CD4-positive, alpha-beta T cell (primary cell): ENCODE data around the gene ECEL1. TPM values are rescaled to one million over a fixed set of nuclear protein-coding genes. Genes with fewer than 3 reads are reported as not detected.
A peak's percentile ranks its signal among the peaks of the same experiment; 100 is the strongest.

Experiments
- ATAC-seq: fragments of 200-7000 bp; cut with Tn5 transposase; one replicate; pipeline ENCODE4 v1.10.0; 2022; ENCODE audit warnings: mild to moderate bottlenecking; ENCODE audit not compliant: poor library complexity
- CTCF ChIA-PET: fragments of 350-600 bp; sonication (Branson Sonifier 250); formaldehyde crosslinking; loops from one replicate; lab custom pipeline; 2021; ENCODE audit warnings: antibody characterized with exemption, inconsistent platforms; lab: Charles Lee
- POLR2A ChIA-PET: fragments of 350-600 bp; sonication (Branson Sonifier 250); formaldehyde crosslinking; loops from one replicate; lab custom pipeline; 2021; ENCODE audit warnings: antibody characterized with exemption, inconsistent platforms; lab: Charles Lee
- DNase-seq, 14 experiments: peaks; one replicate each; pipeline ENCODE4 v3.0.0-alpha.2; 2013 to 2020; ENCODE audit warnings: mixed read lengths in 2 of 14
- H3K27ac ChIP-seq, 2 donors: one replicate each; pipeline versions ENCODE4 v1.5.1 to v1.7.0; 2013; ENCODE audit warnings: low read length in 2 of 2, low read depth in 1 of 2, mild to moderate bottlenecking in 1 of 2
- H3K27me3 ChIP-seq, 2 experiments: 1 replicate in 1 of 2; 2 replicates in 1 of 2; pipeline versions ENCODE4 v1.6.1 to v1.7.0; 2013; ENCODE audit warnings: low read length in 2 of 2, control low read depth in 1 of 2, mild to moderate bottlenecking in 1 of 2, moderate library complexity in 1 of 2; ENCODE audit not compliant: insufficient read depth in 2 of 2, control insufficient read depth in 1 of 2
- H3K36me3 ChIP-seq: one replicate; pipeline ENCODE4 v1.6.1; 2013; ENCODE audit warnings: low read length, control low read depth; ENCODE audit not compliant: insufficient read depth
- H3K4me1 ChIP-seq: one replicate; pipeline ENCODE4 v1.6.1; 2013; ENCODE audit warnings: low read length, control low read depth; ENCODE audit not compliant: insufficient read depth
- H3K4me3 ChIP-seq: one replicate; pipeline ENCODE4 v1.5.1; 2013; ENCODE audit warnings: mild to moderate bottlenecking, low read length, moderate library complexity
- H3K9me3 ChIP-seq, 2 experiments: 1 replicate in 1 of 2; 2 replicates in 1 of 2; pipeline versions ENCODE4 v1.6.1 to v1.7.0; 2013; ENCODE audit warnings: low read length in 2 of 2, mild to moderate bottlenecking in 2 of 2, control low read depth in 1 of 2, moderate library complexity in 1 of 2; ENCODE audit not compliant: control insufficient read depth in 1 of 2, insufficient read depth in 1 of 2
- H3K27ac Mint-ChIP-seq: one replicate; pipeline ENCODE4 v1.8.0; 2020; ENCODE audit warnings: mixed read lengths
- H3K27me3 Mint-ChIP-seq: one replicate; pipeline ENCODE4 v1.8.0; 2021; ENCODE audit warnings: mixed read lengths
- H3K36me3 Mint-ChIP-seq: one replicate; pipeline ENCODE4 v1.8.0; 2021; ENCODE audit warnings: low read depth, mixed read lengths
- H3K4me1 Mint-ChIP-seq: one replicate; pipeline ENCODE4 v1.8.0; 2021; ENCODE audit warnings: low read depth, mixed read lengths
- H3K4me3 Mint-ChIP-seq: one replicate; pipeline ENCODE4 v1.8.0; 2020; ENCODE audit warnings: mild to moderate bottlenecking, mixed read lengths
- H3K9me3 Mint-ChIP-seq: one replicate; pipeline ENCODE4 v1.8.0; 2020; ENCODE audit warnings: mixed read lengths
- intact Hi-C, 2 experiments: fragments of 100-400 bp; cut with DNase I in 1 of 2; cut with micrococcal nuclease in 1 of 2; formaldehyde crosslinking; loops; one replicate each; pipeline versions ENCODE4 v1.15.1 to v1.9.0; 2023 to 2025; cut with DNase I, micrococcal nuclease
- total RNA-seq, 174 experiments: library from RNA in 2 of 174; stranded (reverse) in 2 of 174; gene quantifications; one replicate each; pipeline ENCODE4 v1.2.3 and lab custom pipeline; 2021 to 2026
- TF ChIP-seq, protein P1 (sequence below): fragments of 200-600 bp; IDR thresholded peaks from one replicate; pipeline ENCODE4 v1.8.0; 2022; ENCODE audit warnings: antibody characterized with exemption, mild to moderate bottlenecking

Gene ECEL1
- total RNA-seq, 2 experiments from 2014 or later: not detected

DNA sequence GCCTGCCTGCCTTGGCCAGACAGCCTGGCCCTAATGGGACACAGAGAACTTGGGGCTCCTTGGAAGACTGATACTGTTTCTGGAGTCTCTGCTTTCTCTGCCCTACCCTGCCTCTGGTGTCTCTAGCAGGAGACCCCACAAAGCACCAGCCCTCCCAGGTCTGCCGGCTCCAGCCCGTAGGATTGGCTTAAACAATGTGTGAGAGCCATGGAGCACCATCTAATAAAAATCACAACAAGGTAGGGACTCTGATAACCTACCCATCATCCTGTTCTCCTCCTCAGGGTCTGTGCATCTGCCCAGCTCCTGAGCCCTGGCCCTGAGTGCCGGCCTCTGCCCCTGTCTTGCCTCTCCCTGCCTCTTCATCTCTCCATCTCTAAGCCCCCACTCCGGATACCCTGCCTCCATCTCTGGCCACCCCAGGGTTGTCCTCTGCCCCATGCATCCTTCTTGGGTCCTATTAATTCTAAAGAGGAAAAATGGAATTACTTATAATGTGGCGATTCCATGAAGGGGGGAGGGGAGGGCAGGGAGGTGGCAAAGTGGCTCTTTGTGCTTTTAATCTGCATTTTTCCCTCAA, 1.2 kb upstream of the ECEL1 start:
- H3K9me3 ChIP-seq: peaks cover 0 to 16% of the 10 kb centered on the region in 2 experiments
- no peak overlapping the region for H3K27ac Mint-ChIP-seq
- intact Hi-C loops: no loop called here
- CTCF ChIA-PET: no interaction called here
- no peak for ATAC-seq
- peaks cover 17% of the 10 kb centered on the region for H3K4me1 Mint-ChIP-seq
- H3K4me3 Mint-ChIP-seq: peak overlapping the region; percentile 78
- peak in 1 of 14 experiments; percentile 1 for DNase-seq
- no peaks in the 10 kb centered on the region for H3K9me3 Mint-ChIP-seq
- no peak overlapping the region for H3K4me3 ChIP-seq
- TF ChIP-seq, protein P1, sequence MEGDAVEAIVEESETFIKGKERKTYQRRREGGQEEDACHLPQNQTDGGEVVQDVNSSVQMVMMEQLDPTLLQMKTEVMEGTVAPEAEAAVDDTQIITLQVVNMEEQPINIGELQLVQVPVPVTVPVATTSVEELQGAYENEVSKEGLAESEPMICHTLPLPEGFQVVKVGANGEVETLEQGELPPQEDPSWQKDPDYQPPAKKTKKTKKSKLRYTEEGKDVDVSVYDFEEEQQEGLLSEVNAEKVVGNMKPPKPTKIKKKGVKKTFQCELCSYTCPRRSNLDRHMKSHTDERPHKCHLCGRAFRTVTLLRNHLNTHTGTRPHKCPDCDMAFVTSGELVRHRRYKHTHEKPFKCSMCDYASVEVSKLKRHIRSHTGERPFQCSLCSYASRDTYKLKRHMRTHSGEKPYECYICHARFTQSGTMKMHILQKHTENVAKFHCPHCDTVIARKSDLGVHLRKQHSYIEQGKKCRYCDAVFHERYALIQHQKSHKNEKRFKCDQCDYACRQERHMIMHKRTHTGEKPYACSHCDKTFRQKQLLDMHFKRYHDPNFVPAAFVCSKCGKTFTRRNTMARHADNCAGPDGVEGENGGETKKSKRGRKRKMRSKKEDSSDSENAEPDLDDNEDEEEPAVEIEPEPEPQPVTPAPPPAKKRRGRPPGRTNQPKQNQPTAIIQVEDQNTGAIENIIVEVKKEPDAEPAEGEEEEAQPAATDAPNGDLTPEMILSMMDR: no peak
- H3K27me3 Mint-ChIP-seq: peaks cover 56% of the 10 kb centered on the region
- no peaks in the 10 kb centered on the region for H3K36me3 Mint-ChIP-seq
- peaks cover 8% of the 10 kb centered on the region for H3K4me1 ChIP-seq
- H3K27ac ChIP-seq: no peak overlapping the region
- POLR2A ChIA-PET: no interaction called here
- H3K27me3 ChIP-seq: peaks cover 29 to 40% of the 10 kb centered on the region in 2 experiments
- no peaks in the 10 kb centered on the region for H3K36me3 ChIP-seq

DNA sequence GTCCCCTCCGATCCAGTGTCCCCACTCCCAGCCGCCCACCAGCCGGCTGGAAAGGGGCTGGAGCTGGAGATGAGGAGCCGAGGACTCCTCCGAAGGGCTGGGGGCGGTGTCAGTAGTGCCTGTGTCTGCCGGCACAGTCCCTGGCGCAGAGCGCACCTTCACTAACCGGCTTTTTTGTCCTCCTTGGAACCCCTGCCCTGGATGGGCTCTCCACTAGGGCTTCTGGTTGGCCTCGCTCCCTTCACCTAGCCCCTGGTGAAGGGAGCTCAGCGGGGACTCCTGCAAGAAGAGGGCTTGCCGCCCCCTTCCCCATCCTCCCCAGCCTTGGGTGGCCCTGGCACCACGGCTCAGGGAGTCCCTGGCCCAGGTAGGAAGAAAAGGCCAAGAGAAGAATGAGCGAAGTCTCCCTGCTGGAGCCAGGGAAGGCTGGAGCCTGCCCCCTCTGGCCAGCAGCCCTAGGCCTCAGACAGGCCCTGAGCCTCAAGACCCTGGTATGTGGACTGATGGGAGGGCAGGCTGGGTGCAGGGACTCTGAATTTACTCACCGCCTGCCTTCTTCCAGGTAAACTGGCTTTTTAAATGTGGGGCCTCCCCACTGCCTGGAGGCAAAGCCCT, 570 bp upstream of the ECEL1 start:
- peaks cover 29 to 40% of the 10 kb centered on the region in 2 experiments for H3K27me3 ChIP-seq
- peak overlapping the region; percentile 78 for H3K4me3 Mint-ChIP-seq
- CTCF ChIA-PET: no interaction called here

DNA sequence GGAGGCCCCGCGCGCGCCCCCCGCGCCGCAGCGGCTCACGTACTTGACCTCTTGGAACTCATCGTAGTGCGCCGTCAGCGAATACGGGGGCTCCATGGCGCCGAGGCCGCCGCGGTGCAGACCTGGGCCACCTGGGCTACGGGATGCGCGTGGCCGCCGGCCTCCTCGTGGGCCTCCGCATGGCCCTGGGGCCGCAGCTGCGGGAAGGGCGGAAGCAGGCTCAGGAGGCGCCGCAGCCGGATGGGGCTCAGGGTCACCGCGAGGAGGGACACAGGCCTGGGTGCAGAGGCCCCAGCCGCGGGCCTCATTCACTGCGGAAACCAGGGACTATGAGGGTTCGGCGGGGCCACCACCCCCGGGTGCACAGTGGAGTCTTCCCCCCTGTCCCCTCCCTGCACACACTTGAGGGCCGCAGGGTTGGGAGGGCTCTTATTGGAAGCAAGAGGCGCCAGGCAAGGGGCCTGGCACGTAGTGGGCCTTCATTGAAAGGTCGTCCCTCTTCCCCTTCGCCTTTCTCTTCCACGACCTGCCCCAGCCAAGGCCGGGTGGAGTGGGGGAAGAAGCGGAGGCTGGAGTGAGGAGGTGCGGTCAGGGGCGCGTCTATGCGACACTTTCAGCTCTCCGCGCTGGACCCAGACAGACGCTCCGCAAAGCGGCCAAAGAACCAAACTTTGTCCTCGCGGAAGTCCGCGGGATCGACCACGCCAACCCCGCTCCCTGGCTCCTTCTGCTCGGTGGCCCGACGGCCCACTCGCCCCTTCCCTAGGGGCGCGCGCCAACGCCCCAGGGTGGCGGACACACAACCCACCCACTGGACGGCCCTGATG, 863 bp downstream of the ECEL1 start:
- Mint-ChIP-seq H3K9me3 (no peaks in the 10 kb centered on the region), H3K27me3 (peaks cover 55% of the 10 kb centered on the region), H3K27ac (no peak overlapping the region), H3K4me1 (peaks cover 17% of the 10 kb centered on the region), H3K4me3 (no peak overlapping the region), H3K36me3 (no peaks in the 10 kb centered on the region)
- no peak for DNase-seq
- POLR2A ChIA-PET: no interaction called here
- no peak overlapping the region for H3K27ac ChIP-seq
- H3K4me1 ChIP-seq: peaks cover 8% of the 10 kb centered on the region
- intact Hi-C loops: no loop called here
- no peak for ATAC-seq
- H3K27me3 ChIP-seq: peaks cover 29 to 40% of the 10 kb centered on the region in 2 experiments
- CTCF ChIA-PET: no interaction called here
- H3K36me3 ChIP-seq: no peaks in the 10 kb centered on the region
- no peak overlapping the region for H3K4me3 ChIP-seq
- TF ChIP-seq, protein P1: no peak
- H3K9me3 ChIP-seq: peaks cover 0 to 17% of the 10 kb centered on the region in 2 experiments

More for the DNA sequence above, 570 bp upstream of the ECEL1 start:
- DNase-seq (no peak), ATAC-seq (no peak)
- peaks cover 56% of the 10 kb centered on the region for H3K27me3 Mint-ChIP-seq
- TF ChIP-seq, protein P1: no peak
- no peaks in the 10 kb centered on the region for H3K9me3 Mint-ChIP-seq
- POLR2A ChIA-PET: no interaction called here
- H3K36me3 Mint-ChIP-seq: no peaks in the 10 kb centered on the region
- H3K4me3 ChIP-seq: no peak overlapping the region
- no peak overlapping the region for H3K27ac ChIP-seq
- H3K27ac Mint-ChIP-seq: no peak overlapping the region
- intact Hi-C loops: no loop called here
- no peaks in the 10 kb centered on the region for H3K36me3 ChIP-seq
- peaks cover 0 to 17% of the 10 kb centered on the region in 2 experiments for H3K9me3 ChIP-seq
- H3K4me1 Mint-ChIP-seq: peaks cover 17% of the 10 kb centered on the region
- peaks cover 8% of the 10 kb centered on the region for H3K4me1 ChIP-seq
